Measurements from ENCODE around the gene PLD4.

PLD4 gene

DNA sequence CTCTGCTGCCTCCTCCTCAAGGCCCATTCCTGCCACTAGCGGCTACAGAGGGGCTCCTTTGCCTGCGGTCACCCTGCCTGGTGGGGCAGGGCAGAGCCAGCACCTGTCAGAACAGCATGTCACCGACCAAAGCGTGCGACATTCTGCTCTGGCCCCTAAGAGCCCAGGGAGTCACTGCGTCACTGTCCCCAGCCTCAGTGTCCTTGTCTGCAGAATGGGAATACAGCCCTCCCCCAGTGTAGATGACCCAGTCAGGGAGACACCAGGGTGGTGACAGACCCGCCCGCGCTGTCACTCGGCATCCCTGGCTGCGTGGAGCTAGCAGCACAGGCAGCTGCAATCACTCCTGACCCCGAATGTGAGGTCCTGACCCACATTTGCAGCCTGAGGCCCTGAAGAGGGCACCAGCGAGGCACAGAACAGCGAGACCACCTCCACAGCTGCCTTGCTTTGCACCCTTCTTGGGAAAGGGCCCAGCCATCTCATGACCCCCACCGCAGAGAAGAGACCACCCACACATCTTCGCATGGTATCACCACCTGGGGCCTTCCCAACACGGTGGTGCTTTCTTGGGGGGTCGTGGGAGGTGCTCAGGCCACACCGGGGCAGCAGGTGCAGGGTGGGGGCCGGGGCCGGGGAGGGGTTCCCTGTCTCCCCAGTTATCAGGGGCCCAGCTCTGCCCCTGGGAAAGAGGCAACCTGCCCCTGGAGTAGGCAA, 51.0 kb downstream of the PLD4 start:
- Histone ChIP-seq H3K27me3 (no peaks in the 10 kb centered on the region), H3K36me3 (no peaks in the 10 kb centered on the region), H3K9me3 (no peaks in the 10 kb centered on the region), H3K4me1 (peaks cover 19% of the 10 kb centered on the region), H3K4me3 (ENCODE audit: low read depth, low read length) (no peak overlapping the region)
- DNase-seq, result peak; percentile 51
- TF ChIP-seq, protein P1, sequence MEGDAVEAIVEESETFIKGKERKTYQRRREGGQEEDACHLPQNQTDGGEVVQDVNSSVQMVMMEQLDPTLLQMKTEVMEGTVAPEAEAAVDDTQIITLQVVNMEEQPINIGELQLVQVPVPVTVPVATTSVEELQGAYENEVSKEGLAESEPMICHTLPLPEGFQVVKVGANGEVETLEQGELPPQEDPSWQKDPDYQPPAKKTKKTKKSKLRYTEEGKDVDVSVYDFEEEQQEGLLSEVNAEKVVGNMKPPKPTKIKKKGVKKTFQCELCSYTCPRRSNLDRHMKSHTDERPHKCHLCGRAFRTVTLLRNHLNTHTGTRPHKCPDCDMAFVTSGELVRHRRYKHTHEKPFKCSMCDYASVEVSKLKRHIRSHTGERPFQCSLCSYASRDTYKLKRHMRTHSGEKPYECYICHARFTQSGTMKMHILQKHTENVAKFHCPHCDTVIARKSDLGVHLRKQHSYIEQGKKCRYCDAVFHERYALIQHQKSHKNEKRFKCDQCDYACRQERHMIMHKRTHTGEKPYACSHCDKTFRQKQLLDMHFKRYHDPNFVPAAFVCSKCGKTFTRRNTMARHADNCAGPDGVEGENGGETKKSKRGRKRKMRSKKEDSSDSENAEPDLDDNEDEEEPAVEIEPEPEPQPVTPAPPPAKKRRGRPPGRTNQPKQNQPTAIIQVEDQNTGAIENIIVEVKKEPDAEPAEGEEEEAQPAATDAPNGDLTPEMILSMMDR (IDR thresholded peaks at IDR 0.05; ENCODE audit: low read depth, low read length), result peak; percentile 32; the same call in 1 of the 2 replicates

DNA sequence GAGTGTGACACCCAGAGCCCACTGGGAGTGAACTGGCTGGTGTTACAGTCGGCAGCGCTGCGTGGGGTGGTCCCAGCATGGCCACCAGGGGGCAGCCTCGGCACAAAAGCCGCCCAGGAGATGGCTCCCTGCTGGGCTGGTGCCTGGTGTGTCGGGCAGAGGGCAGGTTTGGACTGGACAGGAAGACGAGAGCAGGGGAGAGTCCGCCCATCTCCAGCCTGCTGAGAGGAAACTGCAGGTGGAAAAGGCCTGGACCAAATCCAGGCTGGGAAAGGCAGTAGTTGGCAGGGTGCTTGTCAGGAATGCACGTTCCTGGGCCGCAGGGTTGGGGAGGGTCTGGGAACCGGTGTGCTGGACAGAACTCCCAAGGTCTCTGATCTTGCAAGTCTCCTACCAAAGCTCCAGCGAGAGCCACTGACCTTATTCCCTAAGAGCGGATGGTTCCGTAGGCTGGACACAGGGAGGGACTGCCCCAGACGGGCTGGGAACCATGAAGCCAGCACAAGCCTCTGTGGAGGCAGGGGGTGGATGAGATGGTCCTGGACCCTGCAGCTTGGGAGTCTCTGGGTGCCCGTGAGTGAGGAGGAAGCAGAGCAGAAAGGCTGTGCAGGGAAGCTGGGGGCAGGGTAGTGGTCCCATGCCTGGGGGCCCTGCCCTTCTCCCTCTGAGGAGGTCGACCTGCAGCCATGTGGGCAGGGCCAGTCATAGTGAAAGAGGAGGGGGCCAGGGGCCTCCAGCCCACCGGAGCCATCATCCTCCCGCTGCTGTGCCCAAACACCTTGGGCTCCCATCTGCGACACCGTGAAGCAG, 51.7 kb downstream of the PLD4 start:
- TF ChIP-seq, protein P1 (IDR thresholded peaks at IDR 0.05; ENCODE audit: low read depth, low read length), result peak; percentile 81
- no peaks in the 10 kb centered on the region for H3K36me3 ChIP-seq
- no peaks in the 10 kb centered on the region for H3K27me3 ChIP-seq
- no peaks in the 10 kb centered on the region for H3K9me3 ChIP-seq
- H3K4me3 ChIP-seq (ENCODE audit: low read depth, low read length), result no peak overlapping the region
- DNase-seq, result peak; percentile 89
- peaks cover 19% of the 10 kb centered on the region for H3K4me1 ChIP-seq

DNA sequence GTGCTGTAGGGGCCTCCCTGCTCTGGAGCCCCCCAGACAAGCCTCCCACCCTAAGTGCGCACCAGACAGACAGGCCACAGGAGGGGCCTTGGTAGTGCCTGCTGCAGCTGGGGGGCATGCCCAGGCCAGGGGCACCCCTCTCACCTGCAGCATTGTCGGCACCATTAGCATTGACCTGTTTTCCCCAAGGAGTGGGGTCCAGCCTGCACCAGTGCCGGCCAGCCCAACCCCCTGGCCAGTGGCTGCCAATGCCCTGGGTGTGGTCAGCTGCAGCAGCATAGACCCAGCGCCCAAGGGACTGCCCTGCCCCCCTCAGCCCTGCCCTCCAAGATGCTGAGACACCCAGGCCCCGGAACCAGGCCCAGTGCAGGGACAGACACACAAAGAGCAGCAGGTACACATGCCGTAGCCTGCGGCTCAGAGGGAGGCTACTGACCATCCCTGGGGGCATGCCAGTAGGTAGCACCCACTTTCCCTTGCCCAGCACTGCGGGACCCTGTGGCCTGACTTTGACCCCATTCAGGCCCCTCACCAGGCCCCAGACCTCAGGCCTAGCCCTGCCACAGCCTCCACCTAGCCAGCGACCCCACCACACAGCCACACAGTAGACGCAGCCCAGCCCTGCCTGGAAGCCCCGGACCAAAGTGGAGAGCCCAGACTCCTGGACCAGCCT, 52.5 kb downstream of the PLD4 start:
- Histone ChIP-seq H3K4me3 (ENCODE audit: low read depth, low read length) (peak overlapping the region; percentile 48), H3K36me3 (no peaks in the 10 kb centered on the region), H3K27me3 (no peaks in the 10 kb centered on the region), H3K9me3 (no peaks in the 10 kb centered on the region), H3K4me1 (peaks cover 19% of the 10 kb centered on the region)
- TF ChIP-seq, protein P1 (IDR thresholded peaks at IDR 0.05; ENCODE audit: low read depth, low read length), result no peak
- peak; percentile 14 for DNase-seq

DNA sequence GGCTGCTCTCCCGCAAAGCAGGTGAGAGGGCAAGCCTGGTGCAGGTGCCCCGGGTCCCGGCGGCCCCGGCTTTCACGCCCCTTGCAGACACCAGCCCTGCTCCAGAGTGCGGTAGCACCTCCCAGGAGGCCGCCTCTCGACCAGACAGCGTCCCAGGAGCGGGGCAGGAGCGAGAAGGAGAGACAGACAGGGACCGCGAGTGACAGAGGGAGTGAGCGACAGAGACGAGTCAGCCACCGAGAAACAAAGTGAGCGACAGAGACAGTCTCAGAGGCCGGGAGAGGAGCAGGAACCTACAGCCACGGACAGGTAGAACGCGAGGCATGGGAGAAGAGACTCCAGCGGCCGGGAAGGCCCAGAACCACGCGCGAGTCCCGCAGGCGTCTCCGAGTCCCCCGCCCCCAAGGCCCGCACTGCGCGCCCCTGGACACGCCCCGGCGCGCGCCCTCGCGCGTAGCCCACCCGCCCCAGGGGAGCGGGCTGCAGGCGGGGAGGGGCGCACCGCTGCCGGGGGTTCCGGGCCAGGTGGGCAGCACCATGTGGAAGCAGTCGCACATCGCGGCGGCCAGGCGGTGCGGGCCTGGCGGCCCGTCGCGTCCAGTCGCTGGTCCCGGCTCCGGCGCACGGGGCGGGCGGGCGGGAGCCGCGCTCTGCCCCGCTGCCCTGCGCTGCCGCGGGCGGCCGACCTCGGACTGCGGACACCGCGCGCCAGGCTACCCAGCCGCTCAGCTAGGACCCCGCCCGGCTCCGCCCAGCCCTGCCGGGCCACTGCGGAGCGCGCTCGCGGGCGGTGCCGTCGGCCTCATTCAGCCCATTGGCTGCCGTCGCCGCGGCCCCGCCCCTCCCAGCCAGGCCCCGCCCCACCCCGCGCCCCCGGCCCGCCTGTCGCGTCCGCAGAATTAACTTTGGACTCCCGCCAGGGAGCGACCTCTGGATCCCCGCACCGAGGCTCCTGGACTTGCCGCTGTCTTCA, 53.3 kb downstream of the PLD4 start, which contains the start of gene AHNAK2:
AHNAK2 (minus strand) TSS at position 694 of the 973 bp plus-strand sequence; CDS start at position 557, 137 bp downstream.
- Histone ChIP-seq H3K36me3 (no peaks in the 10 kb centered on the region), H3K4me3 (ENCODE audit: low read depth, low read length) (peak within 1 kb of the TSS; percentile 52), H3K9me3 (no peaks in the 10 kb centered on the region), H3K27me3 (no peaks in the 10 kb centered on the region), H3K4me1 (peaks cover 19% of the 10 kb centered on the region)
- TF ChIP-seq, protein P1 (IDR thresholded peaks at IDR 0.05; ENCODE audit: low read depth, low read length), result no peak
- peak; percentile 96 for DNase-seq

Measured in BE2C (cell line).